ENCODE data around the gene KLF11.

DNA sequence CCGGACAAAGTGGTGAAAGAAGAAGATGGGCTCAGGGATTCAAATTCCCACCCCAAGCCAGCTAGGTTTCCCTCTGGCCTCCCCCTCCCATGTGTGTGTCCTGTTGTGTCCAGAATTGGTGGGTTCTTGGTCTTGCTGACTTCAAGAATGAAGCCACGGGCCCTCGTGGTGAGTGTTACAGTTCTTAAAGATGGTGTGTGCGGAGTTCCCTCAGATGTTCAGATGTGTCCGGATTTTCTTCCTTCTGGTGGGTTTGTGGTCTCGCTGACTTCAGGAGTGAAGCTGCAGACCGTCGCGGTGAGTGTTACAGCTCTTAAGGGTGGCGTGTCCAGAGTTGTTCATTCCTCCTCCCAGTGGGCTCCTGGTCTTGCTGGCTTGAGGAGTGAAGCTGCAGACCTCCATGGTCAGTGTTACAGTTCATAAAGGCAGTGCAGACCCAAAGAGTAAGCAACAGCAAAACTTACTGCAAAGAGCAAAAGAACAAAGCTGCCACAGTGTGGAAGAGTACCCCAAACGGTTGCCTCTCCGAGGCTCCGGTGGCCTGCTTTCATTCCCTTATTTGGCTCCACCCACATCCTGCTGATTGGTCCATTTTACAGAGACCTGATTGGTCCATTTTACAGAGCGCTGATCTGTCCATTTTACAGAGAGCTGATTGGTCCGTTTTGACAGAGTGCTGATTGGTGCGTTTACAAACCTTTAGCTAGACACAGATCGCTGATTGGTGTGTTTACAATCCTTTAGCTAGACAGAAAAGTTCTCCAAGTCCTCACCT, 37.7 kb upstream of the KLF11 start:
- no peak for TF ChIP-seq POLR2AphosphoS5 (IDR thresholded peaks at IDR 0.05; ENCODE audit: low read depth, low read length)
- TF ChIP-seq FOSL1 (IDR thresholded peaks at IDR 0.05; ENCODE audit: insufficient read depth, low read depth, low read length) = no peak
- TF ChIP-seq GABPA (IDR thresholded peaks at IDR 0.05; ENCODE audit: borderline replicate concordance, insufficient read depth, low read length) = no peak
- TF ChIP-seq, protein P1, sequence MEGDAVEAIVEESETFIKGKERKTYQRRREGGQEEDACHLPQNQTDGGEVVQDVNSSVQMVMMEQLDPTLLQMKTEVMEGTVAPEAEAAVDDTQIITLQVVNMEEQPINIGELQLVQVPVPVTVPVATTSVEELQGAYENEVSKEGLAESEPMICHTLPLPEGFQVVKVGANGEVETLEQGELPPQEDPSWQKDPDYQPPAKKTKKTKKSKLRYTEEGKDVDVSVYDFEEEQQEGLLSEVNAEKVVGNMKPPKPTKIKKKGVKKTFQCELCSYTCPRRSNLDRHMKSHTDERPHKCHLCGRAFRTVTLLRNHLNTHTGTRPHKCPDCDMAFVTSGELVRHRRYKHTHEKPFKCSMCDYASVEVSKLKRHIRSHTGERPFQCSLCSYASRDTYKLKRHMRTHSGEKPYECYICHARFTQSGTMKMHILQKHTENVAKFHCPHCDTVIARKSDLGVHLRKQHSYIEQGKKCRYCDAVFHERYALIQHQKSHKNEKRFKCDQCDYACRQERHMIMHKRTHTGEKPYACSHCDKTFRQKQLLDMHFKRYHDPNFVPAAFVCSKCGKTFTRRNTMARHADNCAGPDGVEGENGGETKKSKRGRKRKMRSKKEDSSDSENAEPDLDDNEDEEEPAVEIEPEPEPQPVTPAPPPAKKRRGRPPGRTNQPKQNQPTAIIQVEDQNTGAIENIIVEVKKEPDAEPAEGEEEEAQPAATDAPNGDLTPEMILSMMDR (IDR thresholded peaks at IDR 0.05; ENCODE audit: control extremely low read depth in 1 of 3, insufficient read depth in 1 of 3, low read depth in 1 of 3, low read length in 3 of 3) = no peak
- no peak for TF ChIP-seq SP1 (IDR thresholded peaks at IDR 0.05; ENCODE audit: low read depth, low read length)
- TF ChIP-seq CHD2 (IDR thresholded peaks at IDR 0.05; ENCODE audit: low read length) = no peak
- no peak for TF ChIP-seq MAFK (IDR thresholded peaks at IDR 0.05; ENCODE audit: low read depth, low read length)
- TF ChIP-seq NRF1 (IDR thresholded peaks at IDR 0.05; ENCODE audit: low read depth, low read length) = no peak
